Naive thymus-derived CD4-positive, alpha-beta T cell (primary cell): ENCODE data around the gene WDR7. TPM values are rescaled to one million over a fixed set of nuclear protein-coding genes. Genes with fewer than 3 reads are reported as not detected.
A peak's percentile ranks its signal among the peaks of the same experiment; 100 is the strongest.

ENCODE experiments used
- ATAC-seq: fragments of 150-1000 bp; cut with Tn5 transposase; 2 replicates; pipeline ENCODE4 v1.10.0; 2021; ENCODE audit warnings: mild to moderate bottlenecking, moderate library complexity
- CTCF ChIA-PET: fragments of 350-600 bp; sonication (Branson Sonifier 250); formaldehyde crosslinking; loops from one replicate; lab custom pipeline; 2021; ENCODE audit warnings: antibody characterized with exemption; lab: Charles Lee
- POLR2A ChIA-PET: fragments of 350-600 bp; sonication (Branson Sonifier 250); formaldehyde crosslinking; loops from one replicate; lab custom pipeline; 2021; ENCODE audit warnings: antibody characterized with exemption, inconsistent platforms; lab: Charles Lee
- DNase-seq, 9 donors: peaks; one replicate each; pipeline versions ENCODE4 v3.0.0 to v3.0.0-alpha.2; 2020 to 2022; ENCODE audit warnings: mixed read lengths in 1 of 9
- H3K27ac ChIP-seq: one replicate; pipeline ENCODE4 v1.7.0; 2013; ENCODE audit warnings: mild to moderate bottlenecking, low read depth, low read length, moderate library complexity
- H3K27me3 ChIP-seq, 2 donors: one replicate each; pipeline ENCODE4 v1.7.0; 2013; ENCODE audit warnings: low read length in 2 of 2, mild to moderate bottlenecking in 2 of 2, moderate library complexity in 2 of 2; ENCODE audit not compliant: control insufficient read depth in 2 of 2, insufficient read depth in 2 of 2
- H3K36me3 ChIP-seq, 3 experiments: 1 replicate in 2 of 3; 2 replicates in 1 of 3; pipeline ENCODE4 v1.7.0; 2013; ENCODE audit warnings: low read length in 3 of 3, mild to moderate bottlenecking in 3 of 3, moderate library complexity in 1 of 3; ENCODE audit not compliant: insufficient read depth in 3 of 3, control insufficient read depth in 2 of 3
- H3K4me1 ChIP-seq, 2 donors: one replicate each; pipeline ENCODE4 v1.7.0; 2013; ENCODE audit warnings: low read length in 2 of 2, mild to moderate bottlenecking in 2 of 2, moderate library complexity in 1 of 2; ENCODE audit not compliant: control insufficient read depth in 2 of 2, insufficient read depth in 2 of 2
- H3K4me3 ChIP-seq: 2 replicates; pipeline ENCODE4 v1.7.0; 2013; ENCODE audit warnings: mild to moderate bottlenecking, low read length
- H3K9me3 ChIP-seq, 3 experiments: 1 replicate in 2 of 3; 2 replicates in 1 of 3; pipeline ENCODE4 v1.7.0; 2013; ENCODE audit warnings: low read length in 3 of 3; ENCODE audit not compliant: control insufficient read depth in 2 of 3
- H3K27ac Mint-ChIP-seq, 9 donors: one replicate each; pipeline ENCODE4 v1.8.0; 2020 to 2022; ENCODE audit warnings: mixed read lengths in 9 of 9, mild to moderate bottlenecking in 8 of 9, moderate library complexity in 5 of 9, inconsistent platforms in 2 of 9
- H3K27me3 Mint-ChIP-seq, 5 donors: one replicate each; pipeline ENCODE4 v1.8.0; 2021 to 2022; ENCODE audit warnings: mixed read lengths in 5 of 5, mild to moderate bottlenecking in 1 of 5
- H3K36me3 Mint-ChIP-seq, 5 donors: one replicate each; pipeline ENCODE4 v1.8.0; 2020 to 2022; ENCODE audit warnings: mixed read lengths in 5 of 5, mild to moderate bottlenecking in 3 of 5, inconsistent platforms in 1 of 5
- H3K4me1 Mint-ChIP-seq, 7 donors: one replicate each; pipeline ENCODE4 v1.8.0; 2020 to 2022; ENCODE audit warnings: mixed read lengths in 7 of 7, mild to moderate bottlenecking in 3 of 7, inconsistent platforms in 1 of 7
- H3K4me3 Mint-ChIP-seq, 10 donors: one replicate each; pipeline ENCODE4 v1.8.0; 2020 to 2022; ENCODE audit warnings: mild to moderate bottlenecking in 10 of 10, mixed read lengths in 10 of 10, moderate library complexity in 6 of 10, inconsistent platforms in 2 of 10
- H3K9me3 Mint-ChIP-seq, 11 donors: one replicate each; pipeline ENCODE4 v1.8.0; 2020 to 2022; ENCODE audit warnings: mixed read lengths in 11 of 11, mild to moderate bottlenecking in 4 of 11, inconsistent platforms in 1 of 11, moderate library complexity in 1 of 11
- intact Hi-C, 2 donors: fragments of 100-400 bp; cut with micrococcal nuclease; formaldehyde crosslinking; loops; one replicate each; pipeline ENCODE4 v1.15.1; 2023
- polyA plus RNA-seq, 2 donors: library from polyadenylated mRNA; unstranded; fragments of 300-500 nt; fragmentation: Illumina TruSeq; gene quantifications; one replicate each; pipeline ENCODE4 v1.2.3, GENCODE V29; 2021
- total RNA-seq, 6 experiments: library from RNA in 5 of 6; stranded (reverse) in 5 of 6; gene quantifications; 1 replicate in 5 of 6; 2 replicates in 1 of 6; pipeline ENCODE4 v1.2.3 and lab custom pipeline; 2021 to 2026

The WDR7 gene
- total and polyA plus RNA-seq, 7 experiments from 2014 or later = 28.3 to 59.8 (median 50.1) TPM

DNA sequence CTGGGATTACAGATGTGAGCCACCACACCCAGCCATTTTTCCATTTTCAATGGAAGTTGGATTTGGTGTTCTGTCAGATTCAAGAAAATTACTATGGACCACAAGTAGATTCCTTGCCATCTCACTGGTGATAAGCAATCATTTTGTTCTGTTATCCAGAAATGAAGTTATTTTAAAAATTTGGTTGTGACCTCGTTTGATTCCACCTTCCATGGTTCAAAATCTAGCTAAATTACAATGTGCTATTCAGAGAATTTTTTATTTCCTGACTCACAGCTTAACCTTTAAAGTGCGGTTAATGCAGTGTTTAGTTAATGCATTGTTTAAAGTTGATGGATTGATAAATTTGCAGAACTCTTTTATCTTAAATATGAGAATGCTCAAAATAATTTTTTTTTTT, 252.5 kb downstream of the WDR7 start:
- no peak overlapping the region for H3K4me3 Mint-ChIP-seq
- no peaks in the 10 kb centered on the region for H3K9me3 Mint-ChIP-seq
- no peak overlapping the region for H3K27ac ChIP-seq
- no peaks in the 10 kb centered on the region for H3K27me3 ChIP-seq
- no peaks in the 10 kb centered on the region for H3K9me3 ChIP-seq
- CTCF ChIA-PET = no interaction called here
- POLR2A ChIA-PET = no interaction called here
- no peaks in the 10 kb centered on the region for H3K27me3 Mint-ChIP-seq
- H3K36me3 Mint-ChIP-seq = peaks cover 5 to 20% (median 10%) of the 10 kb centered on the region in 5 donors
- no peak for DNase-seq
- no peak overlapping the region for H3K4me3 ChIP-seq
- H3K4me1 Mint-ChIP-seq = peaks cover 5 to 18% (median 16%) of the 10 kb centered on the region in 7 donors
- intact Hi-C loops = no loop called here
- H3K4me1 ChIP-seq = peaks cover 0 to 6% of the 10 kb centered on the region in 2 donors
- ATAC-seq = no peak
- H3K27ac Mint-ChIP-seq = no peak overlapping the region
- no peaks in the 10 kb centered on the region for H3K36me3 ChIP-seq

DNA sequence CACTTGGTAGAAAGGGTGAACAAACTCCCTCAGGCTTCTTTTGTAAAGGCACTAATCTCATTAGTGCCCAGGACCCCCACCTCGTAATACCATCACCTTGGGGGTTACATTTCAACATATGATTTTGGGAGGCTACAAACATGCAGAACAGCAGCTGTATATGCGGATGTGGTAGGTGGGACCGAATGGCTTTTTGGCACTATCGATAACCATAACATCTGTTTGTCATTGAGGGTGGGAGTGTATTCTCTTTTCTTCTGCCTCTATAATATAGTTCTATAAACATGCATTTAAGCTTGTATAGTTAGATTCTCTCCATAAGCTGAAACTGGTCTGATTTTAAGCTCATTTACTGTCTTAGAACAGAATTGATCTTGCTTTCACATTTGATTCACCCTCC, 256.6 kb downstream of the WDR7 start:
- intact Hi-C loops = no loop called here
- no peaks in the 10 kb centered on the region for H3K27me3 ChIP-seq
- no peaks in the 10 kb centered on the region for H3K9me3 Mint-ChIP-seq
- ChIA-PET POLR2A (no interaction called here), CTCF (no interaction called here)
- ATAC-seq = no peak
- H3K36me3 Mint-ChIP-seq = peaks cover 11 to 33% (median 22%) of the 10 kb centered on the region in 5 donors
- no peaks in the 10 kb centered on the region for H3K36me3 ChIP-seq
- H3K27me3 Mint-ChIP-seq = no peaks in the 10 kb centered on the region
- H3K9me3 ChIP-seq = no peaks in the 10 kb centered on the region
- no peak overlapping the region for H3K4me3 Mint-ChIP-seq
- no peaks in the 10 kb centered on the region for H3K4me1 ChIP-seq
- peaks cover 0 to 8% (median 0%) of the 10 kb centered on the region in 7 donors for H3K4me1 Mint-ChIP-seq
- H3K27ac Mint-ChIP-seq = no peak overlapping the region
- H3K27ac ChIP-seq = no peak overlapping the region
- no peak overlapping the region for H3K4me3 ChIP-seq
- no peak for DNase-seq

- DNase-seq = no peak
- H3K4me1 Mint-ChIP-seq = peaks cover 0 to 8% (median 0%) of the 10 kb centered on the region in 7 donors
- H3K4me1 ChIP-seq = no peaks in the 10 kb centered on the region
- intact Hi-C loops = no loop called here
- ChIA-PET POLR2A (no interaction called here), CTCF (no interaction called here)
- H3K27me3 Mint-ChIP-seq = no peaks in the 10 kb centered on the region
- no peaks in the 10 kb centered on the region for H3K36me3 ChIP-seq
- H3K9me3 Mint-ChIP-seq = peaks cover 0 to 5% (median 0%) of the 10 kb centered on the region in 11 donors
- no peaks in the 10 kb centered on the region for H3K9me3 ChIP-seq
- no peak overlapping the region for H3K27ac ChIP-seq
- H3K4me3 Mint-ChIP-seq = no peak overlapping the region
- peaks cover 9 to 41% (median 29%) of the 10 kb centered on the region in 5 donors for H3K36me3 Mint-ChIP-seq
- H3K27ac Mint-ChIP-seq = no peak overlapping the region
- no peak for ATAC-seq
- H3K27me3 ChIP-seq = no peaks in the 10 kb centered on the region
- H3K4me3 ChIP-seq = no peak overlapping the region
Observed at GRCh38 chr18:56910237-56910636, 259.1 kb downstream of the WDR7 start.

DNA sequence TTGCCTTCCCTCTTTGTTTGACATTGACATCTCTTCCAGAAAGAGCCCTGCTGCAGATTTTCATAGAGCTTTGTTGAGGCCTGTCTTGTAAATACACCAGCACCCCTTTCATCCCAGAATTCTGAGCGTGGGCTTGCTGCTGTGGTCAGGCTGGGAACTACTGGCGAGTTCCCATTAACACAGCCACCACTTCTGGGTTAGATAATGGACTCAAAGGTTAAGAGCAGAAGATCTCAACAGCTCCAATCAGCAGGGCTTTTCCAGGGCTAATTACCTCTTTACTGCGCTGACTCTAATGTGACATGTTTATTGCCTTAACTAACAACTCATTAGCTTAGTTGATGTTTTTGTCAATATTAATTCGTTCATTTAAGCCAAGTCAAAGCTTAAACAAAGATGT, 259.8 kb downstream of the WDR7 start:
- ChIA-PET POLR2A (no interaction called here), CTCF (no interaction called here)
- Mint-ChIP-seq H3K4me1 (peaks cover 0 to 7% (median 0%) of the 10 kb centered on the region in 7 donors), H3K27me3 (no peaks in the 10 kb centered on the region), H3K27ac (peak overlapping the region in 1 of 9 donors; percentile 46), H3K9me3 (peaks cover 0 to 5% (median 0%) of the 10 kb centered on the region in 11 donors), H3K36me3 (peaks cover 9 to 46% (median 33%) of the 10 kb centered on the region in 5 donors), H3K4me3 (no peak overlapping the region)
- DNase-seq = no peak
- H3K36me3 ChIP-seq = no peaks in the 10 kb centered on the region
- no peak overlapping the region for H3K27ac ChIP-seq
- no peaks in the 10 kb centered on the region for H3K27me3 ChIP-seq
- intact Hi-C loops = no loop called here
- no peak overlapping the region for H3K4me3 ChIP-seq
- no peaks in the 10 kb centered on the region for H3K9me3 ChIP-seq
- no peak for ATAC-seq
- no peaks in the 10 kb centered on the region for H3K4me1 ChIP-seq

- Mint-ChIP-seq H3K9me3 (peaks cover 0 to 5% (median 0%) of the 10 kb centered on the region in 11 donors), H3K4me1 (peaks cover 0 to 8% (median 3%) of the 10 kb centered on the region in 7 donors), H3K27ac (peak overlapping the region in 1 of 9 donors; percentile 2), H3K27me3 (no peaks in the 10 kb centered on the region), H3K4me3 (no peak overlapping the region), H3K36me3 (peaks cover 0 to 38% (median 33%) of the 10 kb centered on the region in 5 donors)
- H3K4me3 ChIP-seq = no peak overlapping the region
- H3K36me3 ChIP-seq = no peaks in the 10 kb centered on the region
- H3K4me1 ChIP-seq = no peaks in the 10 kb centered on the region
- ATAC-seq (no peak), DNase-seq (no peak)
- H3K9me3 ChIP-seq = no peaks in the 10 kb centered on the region
- POLR2A ChIA-PET = no interaction called here
- intact Hi-C loops = no loop called here
- CTCF ChIA-PET = no interaction called here
- no peaks in the 10 kb centered on the region for H3K27me3 ChIP-seq
- H3K27ac ChIP-seq = no peak overlapping the region
Observed at GRCh38 chr18:56913941-56914340, 262.8 kb downstream of the WDR7 start.

DNA sequence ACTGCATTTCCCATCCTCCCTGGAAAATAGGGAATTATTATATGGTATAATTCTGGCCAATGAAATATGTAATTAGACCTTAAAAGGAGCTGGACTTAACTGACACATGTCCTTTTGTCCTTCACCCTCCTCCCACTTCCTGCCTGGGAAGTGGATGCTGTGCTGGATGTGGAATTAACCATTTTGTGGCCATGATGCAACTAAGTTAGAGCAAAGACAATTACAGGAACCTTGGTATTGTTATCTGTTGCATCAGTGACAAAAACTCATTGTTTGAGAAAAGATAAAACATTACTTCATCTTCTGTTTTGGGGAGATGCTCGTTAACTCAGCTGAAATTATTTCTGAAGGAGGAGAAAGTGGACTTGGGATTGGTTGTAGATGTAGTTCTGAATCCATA, 268.0 kb downstream of the WDR7 start:
- no peaks in the 10 kb centered on the region for H3K36me3 ChIP-seq
- Mint-ChIP-seq H3K27ac (no peak overlapping the region), H3K4me1 (peaks cover 0 to 13% (median 5%) of the 10 kb centered on the region in 7 donors), H3K9me3 (peaks cover 0 to 1% (median 0%) of the 10 kb centered on the region in 11 donors), H3K4me3 (no peak overlapping the region), H3K27me3 (no peaks in the 10 kb centered on the region), H3K36me3 (peaks cover 1 to 27% (median 14%) of the 10 kb centered on the region in 5 donors)
- CTCF ChIA-PET = no interaction called here
- no peak overlapping the region for H3K4me3 ChIP-seq
- ATAC-seq = no peak
- intact Hi-C loops = no loop called here
- H3K9me3 ChIP-seq = no peaks in the 10 kb centered on the region
- no peak for DNase-seq
- POLR2A ChIA-PET = no interaction called here
- H3K27me3 ChIP-seq = no peaks in the 10 kb centered on the region
- H3K27ac ChIP-seq = no peak overlapping the region
- no peaks in the 10 kb centered on the region for H3K4me1 ChIP-seq

- DNase-seq (no peak), ATAC-seq (no peak)
- intact Hi-C loops = no loop called here
- no peaks in the 10 kb centered on the region for H3K27me3 Mint-ChIP-seq
- Histone ChIP-seq H3K4me3 (no peak overlapping the region), H3K27me3 (no peaks in the 10 kb centered on the region), H3K9me3 (no peaks in the 10 kb centered on the region), H3K27ac (no peak overlapping the region), H3K4me1 (no peaks in the 10 kb centered on the region), H3K36me3 (peaks cover 0 to 5% (median 0%) of the 10 kb centered on the region in 3 experiments)
- H3K27ac Mint-ChIP-seq = no peak overlapping the region
- H3K4me3 Mint-ChIP-seq = no peak overlapping the region
- POLR2A ChIA-PET = no interaction called here
- peaks cover 0 to 11% (median 5%) of the 10 kb centered on the region in 7 donors for H3K4me1 Mint-ChIP-seq
- no peaks in the 10 kb centered on the region for H3K9me3 Mint-ChIP-seq
- CTCF ChIA-PET = no interaction called here
- peaks cover 4 to 39% (median 18%) of the 10 kb centered on the region in 5 donors for H3K36me3 Mint-ChIP-seq
Observed at GRCh38 chr18:56921896-56922480, 270.8 kb downstream of the WDR7 start.
